Stimulated activated CD4-positive, alpha-beta T cell treated with anti-CD3 and anti-CD28 coated beads, Interleukin-12 subunit alpha, Interleukin-12 subunit beta, amount 100 ng/mL, for 4 hours (primary cell): Measurements from ENCODE around the gene GGTLC3.
"Not testable (repeated sequence)": the region's sequence is repeated elsewhere in the genome, so short reads cannot be mapped to it uniquely, and the experiment has no call there.

ENCODE experiments used
- DNase-seq: peaks from one replicate; pipeline ENCODE4 v3.0.0-alpha.2; 2020

GGTLC3 gene

GRCh38 chr22:18518061-18518460 lies at the start of gene GGTLC3:
GGTLC3 (minus strand) TSS chr22:18518161; CDS start chr22:18517897, 264 bp downstream.
- DNase-seq, result not testable (repeated sequence)

GRCh38 chr22:18560099-18560974 lies 42.4 kb upstream of the GGTLC3 start:
- not testable (repeated sequence) for DNase-seq

- not testable (repeated sequence) for DNase-seq
Measured at GRCh38 chr22:18558939-18559338, 41.0 kb upstream of the GGTLC3 start.

GRCh38 chr22:18558516-18558915 lies 40.6 kb upstream of the GGTLC3 start:
- not testable (repeated sequence) for DNase-seq

GRCh38 chr22:18554280-18555256 lies 36.6 kb upstream of the GGTLC3 start:
- DNase-seq, result not testable (repeated sequence)

- not testable (repeated sequence) for DNase-seq
Measured at GRCh38 chr22:18552839-18553597, 35.1 kb upstream of the GGTLC3 start.

GRCh38 chr22:18551046-18551445 lies 33.1 kb upstream of the GGTLC3 start:
- DNase-seq, result not testable (repeated sequence)

GRCh38 chr22:18549458-18550179 lies 31.7 kb upstream of the GGTLC3 start:
- not testable (repeated sequence) for DNase-seq

GRCh38 chr22:18544615-18545014 lies 26.7 kb upstream of the GGTLC3 start:
- DNase-seq, result not testable (repeated sequence)

GRCh38 chr22:18543400-18543799 lies 25.4 kb upstream of the GGTLC3 start:
- DNase-seq, result not testable (repeated sequence)

GRCh38 chr22:18539994-18540393 lies 22.0 kb upstream of the GGTLC3 start:
- DNase-seq, result not testable (repeated sequence)

- DNase-seq, result not testable (repeated sequence)
Measured at GRCh38 chr22:18534315-18534714, 16.4 kb upstream of the GGTLC3 start.

GRCh38 chr22:18533633-18534032 lies 15.7 kb upstream of the GGTLC3 start:
- DNase-seq, result not testable (repeated sequence)

GRCh38 chr22:18529416-18530145 lies 11.6 kb upstream of the GGTLC3 start:
- peak; percentile 1 for DNase-seq

GRCh38 chr22:18528597-18529415 lies 10.8 kb upstream of the GGTLC3 start:
- DNase-seq, result peak; percentile 94

- DNase-seq, result not testable (repeated sequence)
Measured at GRCh38 chr22:18527752-18528596, 10.0 kb upstream of the GGTLC3 start, which contains the start of gene TMEM191B. TMEM191B (plus strand) TSS chr22:18527802; CDS start chr22:18527981, 179 bp downstream.

- not testable (repeated sequence) for DNase-seq
Measured at GRCh38 chr22:18523328-18523727, 5.4 kb upstream of the GGTLC3 start.

- DNase-seq, result not testable (repeated sequence)
Measured at GRCh38 chr22:18522762-18523161, 4.8 kb upstream of the GGTLC3 start.

- DNase-seq, result not testable (repeated sequence)
Measured at GRCh38 chr22:18513454-18513853, 4.5 kb downstream of the GGTLC3 start.
